ENCODE results near the gene USP17L12.
"Not testable (repeated sequence)": the region's sequence is repeated elsewhere in the genome, so short reads cannot be mapped to it uniquely, and the experiment has no call there.

DNA sequence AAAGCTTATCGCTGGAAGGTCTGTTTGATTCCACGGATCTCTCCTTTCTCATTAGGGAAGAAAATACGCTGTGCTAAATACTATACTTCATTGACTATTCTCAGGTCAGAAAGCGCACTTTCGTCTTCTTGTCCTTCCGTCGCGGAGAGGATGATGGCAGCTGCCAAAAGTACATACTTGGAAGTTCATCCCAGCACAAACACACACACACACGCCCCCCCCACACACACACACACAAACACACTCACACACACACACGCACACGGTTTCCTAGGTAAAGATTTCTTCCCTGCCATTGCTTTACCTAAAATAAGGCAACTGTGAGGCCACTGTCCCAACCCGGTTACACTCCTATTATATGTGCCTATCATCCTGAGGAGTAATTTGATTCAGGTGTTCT is 18.5 kb downstream of the USP17L12 start:
- TF ChIP-seq, protein P1, sequence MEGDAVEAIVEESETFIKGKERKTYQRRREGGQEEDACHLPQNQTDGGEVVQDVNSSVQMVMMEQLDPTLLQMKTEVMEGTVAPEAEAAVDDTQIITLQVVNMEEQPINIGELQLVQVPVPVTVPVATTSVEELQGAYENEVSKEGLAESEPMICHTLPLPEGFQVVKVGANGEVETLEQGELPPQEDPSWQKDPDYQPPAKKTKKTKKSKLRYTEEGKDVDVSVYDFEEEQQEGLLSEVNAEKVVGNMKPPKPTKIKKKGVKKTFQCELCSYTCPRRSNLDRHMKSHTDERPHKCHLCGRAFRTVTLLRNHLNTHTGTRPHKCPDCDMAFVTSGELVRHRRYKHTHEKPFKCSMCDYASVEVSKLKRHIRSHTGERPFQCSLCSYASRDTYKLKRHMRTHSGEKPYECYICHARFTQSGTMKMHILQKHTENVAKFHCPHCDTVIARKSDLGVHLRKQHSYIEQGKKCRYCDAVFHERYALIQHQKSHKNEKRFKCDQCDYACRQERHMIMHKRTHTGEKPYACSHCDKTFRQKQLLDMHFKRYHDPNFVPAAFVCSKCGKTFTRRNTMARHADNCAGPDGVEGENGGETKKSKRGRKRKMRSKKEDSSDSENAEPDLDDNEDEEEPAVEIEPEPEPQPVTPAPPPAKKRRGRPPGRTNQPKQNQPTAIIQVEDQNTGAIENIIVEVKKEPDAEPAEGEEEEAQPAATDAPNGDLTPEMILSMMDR (IDR thresholded peaks at IDR 0.05), result not testable (repeated sequence)
- not testable (repeated sequence) for TF ChIP-seq POLR2A (IDR thresholded peaks at IDR 0.05)

Measured in thyroid gland (tissue), 4 donors.